PC-3 (cell line): ENCODE data around the gene MRPL30. TPM values are rescaled to one million over a fixed set of nuclear protein-coding genes. Genes with fewer than 3 reads are reported as not detected.
"Not testable (repeated sequence)": the region's sequence is repeated elsewhere in the genome, so short reads cannot be mapped to it uniquely, and the experiment has no call there.

Experiments used
- ATAC-seq: fragments of 200-7000 bp; cut with Tn5 transposase; 2 replicates; pipeline ENCODE4 v1.9.1; 2020; ENCODE audit warnings: mild to moderate bottlenecking, moderate library complexity
- BruUV-seq: library from RNA; stranded (reverse); fragments of 400-500 nt; replicated peaks from 2 replicates; lab custom pipeline; 2021; lab: Mats Ljungman, UMichigan
- CTCF ChIA-PET: fragments of 300-600 bp; sonication (Branson Sonifier 250); formaldehyde crosslinking; loops from one replicate; lab custom pipeline; 2022; ENCODE audit warnings: antibody characterized with exemption; lab: Charles Lee
- POLR2A ChIA-PET: fragments of 300-600 bp; sonication (Branson Sonifier 250); formaldehyde crosslinking; loops from one replicate; lab custom pipeline; 2022; ENCODE audit warnings: antibody characterized with exemption; ENCODE audit not compliant: unreplicated experiment; lab: Charles Lee
- DNase-seq: peaks from one replicate; pipeline ENCODE4 v3.0.0-alpha.2; 2015
- H2AFZ ChIP-seq: fragments of 300-600 bp; sonication (generic); 2 replicates; pipeline ENCODE4 v1.6.0; 2016; ENCODE audit warnings: antibody characterized with exemption, low read length
- H3F3A ChIP-seq: fragments of 300-600 bp; sonication (generic); one replicate; pipeline ENCODE4 v1.6.0; 2017; ENCODE audit warnings: antibody characterized with exemption, low read length, control low read depth, mild to moderate bottlenecking; ENCODE audit not compliant: unreplicated experiment
- H3K27ac ChIP-seq: fragments of 300-600 bp; sonication (generic); 2 replicates; pipeline ENCODE4 v1.5.1; 2016; ENCODE audit warnings: mild to moderate bottlenecking, low read length
- H3K27me3 ChIP-seq: fragments of 300-600 bp; sonication (generic); 2 replicates; pipeline ENCODE4 v1.6.1; 2016; ENCODE audit warnings: low read length, mixed read lengths
- H3K36me3 ChIP-seq: fragments of 300-600 bp; sonication (generic); 2 replicates; pipeline ENCODE4 v1.6.1; 2016; ENCODE audit warnings: low read depth, mixed run types, low read length, mixed read lengths
- H3K4me1 ChIP-seq: fragments of 300-600 bp; sonication (generic); 2 replicates; pipeline ENCODE4 v1.5.1; 2016; ENCODE audit warnings: low read length; ENCODE audit not compliant: insufficient read depth
- H3K4me2 ChIP-seq: fragments of 300-600 bp; sonication (generic); 2 replicates; pipeline ENCODE4 v1.6.0; 2016; ENCODE audit warnings: low read length
- H3K4me3 ChIP-seq: fragments of 300-600 bp; sonication (generic); 2 replicates; pipeline ENCODE4 v1.5.1; 2016; ENCODE audit warnings: mild to moderate bottlenecking, low read length, mixed read lengths
- H3K79me2 ChIP-seq: fragments of 300-600 bp; sonication (generic); 2 replicates; pipeline ENCODE4 v1.6.1; 2017; ENCODE audit warnings: low read length, mixed read lengths
- H3K9ac ChIP-seq: fragments of 300-600 bp; sonication (generic); 2 replicates; pipeline ENCODE4 v1.6.0; 2016; ENCODE audit warnings: mild to moderate bottlenecking, low read length
- H3K9me2 ChIP-seq: fragments of 300-600 bp; sonication (generic); replicated peaks from 2 replicates; pipeline ENCODE4 v1.6.1; 2016; ENCODE audit warnings: mixed run types, low read length, mixed read lengths
- H3K9me3 ChIP-seq: fragments of 300-600 bp; sonication (generic); 2 replicates; pipeline ENCODE4 v1.6.1; 2016; ENCODE audit warnings: low read length, mixed read lengths
- H4K20me1 ChIP-seq: fragments of 300-600 bp; sonication (generic); 2 replicates; pipeline ENCODE4 v1.6.1; 2016; ENCODE audit warnings: low read length, mixed read lengths
- CTCF ChIP-seq: fragments of 300-600 bp; sonication (generic); conservative IDR thresholded peaks from 2 replicates; pipeline ENCODE4 v1.5.1; 2017; ENCODE audit warnings: antibody characterized with exemption, low read depth, mild to moderate bottlenecking, low read length
- EZH2 ChIP-seq: fragments of 300-600 bp; sonication (generic); IDR thresholded peaks from one replicate; pipeline ENCODE4 v1.6.1; 2017; ENCODE audit warnings: antibody characterized with exemption, mild to moderate bottlenecking, low read length; ENCODE audit not compliant: unreplicated experiment
- EZH2phosphoT487 ChIP-seq: fragments of 300-600 bp; sonication (generic); IDR thresholded peaks from 2 replicates; pipeline ENCODE4 v1.6.1; 2018; ENCODE audit warnings: mild to moderate bottlenecking, antibody characterized with exemption, low read length, borderline replicate concordance
- intact Hi-C: fragments of 100-400 bp; cut with micrococcal nuclease; formaldehyde crosslinking; loops from 2 replicates; pipeline ENCODE4 v1.9.0; 2023
- total RNA-seq: library from RNA; depleted of rRNA; stranded (reverse); fragments of >200 nt; gene quantifications from 2 replicates; pipeline ENCODE4 v1.2.3, GENCODE V29; 2014

Gene MRPL30
- total RNA-seq, 1 experiment from 2014 or later = 39.7 TPM

GRCh38 chr2:99217929-99218501 is 37.0 kb downstream of the MRPL30 start:
- no peak overlapping the region for H3K4me3 ChIP-seq
- no peaks in the 10 kb centered on the region for H3F3A ChIP-seq
- no peak overlapping the region for H3K27ac ChIP-seq
- no TSS peak for BruUV-seq
- ChIA-PET POLR2A (interaction anchor here (0.5 kb wide), 1 partner anchor 128 kb away, joined by 3 read pairs; no protein-coding TSS in a partner anchor), CTCF (no interaction called here)
- H3K9me2 ChIP-seq = no peaks in the 10 kb centered on the region
- intact Hi-C loops = no loop called here
- H3K36me3 ChIP-seq = peaks cover 4% of the 10 kb centered on the region; the same call in 1 of the 2 replicates
- H2AFZ ChIP-seq = no peak overlapping the region
- no peak for TF ChIP-seq CTCF
- TF ChIP-seq EZH2phosphoT487 = no peak
- TF ChIP-seq EZH2 = no peak
- H4K20me1 ChIP-seq = no peaks in the 10 kb centered on the region
- H3K27me3 ChIP-seq = no peaks in the 10 kb centered on the region
- H3K9me3 ChIP-seq = no peaks in the 10 kb centered on the region
- no peak for DNase-seq
- H3K9ac ChIP-seq = no peak overlapping the region
- no peak for ATAC-seq
- H3K4me2 ChIP-seq = no peak overlapping the region
- H3K79me2 ChIP-seq = no peaks in the 10 kb centered on the region
- H3K4me1 ChIP-seq = no peaks in the 10 kb centered on the region

GRCh38 chr2:99233177-99233576 is 52.2 kb downstream of the MRPL30 start:
- CTCF ChIA-PET, H3K4me2 ChIP-seq, intact Hi-C loops, H3K36me3 ChIP-seq, H3K4me1 ChIP-seq, H3K4me3 ChIP-seq, H3K9me3 ChIP-seq, ATAC-seq, H2AFZ ChIP-seq, H4K20me1 ChIP-seq, DNase-seq, H3K9me2 ChIP-seq, POLR2A ChIA-PET, H3F3A ChIP-seq, H3K27me3 ChIP-seq, H3K27ac ChIP-seq, H3K9ac ChIP-seq, H3K79me2 ChIP-seq, BruUV-seq: not testable (repeated sequence)

- Histone ChIP-seq H3K9ac (no peak overlapping the region), H2AFZ (no peak overlapping the region), H3F3A (no peaks in the 10 kb centered on the region), H3K4me2 (no peak overlapping the region), H3K79me2 (no peaks in the 10 kb centered on the region), H3K4me3 (no peak overlapping the region), H3K9me3 (no peaks in the 10 kb centered on the region), H3K4me1 (no peaks in the 10 kb centered on the region), H3K36me3 (no peaks in the 10 kb centered on the region), H3K27me3 (no peaks in the 10 kb centered on the region), H3K9me2 (no peaks in the 10 kb centered on the region), H3K27ac (no peak overlapping the region), H4K20me1 (no peaks in the 10 kb centered on the region)
- BruUV-seq = no TSS peak
- no peak for ATAC-seq
- DNase-seq = no peak
- intact Hi-C loops = no loop called here
- ChIA-PET CTCF (no interaction called here), POLR2A (no interaction called here)
- TF ChIP-seq CTCF (no peak), EZH2 (no peak), EZH2phosphoT487 (no peak)
Measured at GRCh38 chr2:99238599-99238998, 57.6 kb downstream of the MRPL30 start.
